ENCODE results near the gene GOLIM4. TPM values are rescaled to one million over a fixed set of nuclear protein-coding genes. Genes with fewer than 3 reads are reported as not detected.

GOLIM4 gene
- polyA plus RNA-seq, 1 experiment: 35.1 TPM

GRCh38 chr3:167973901-167974300 lies 121.8 kb downstream of the GOLIM4 start:
- Histone ChIP-seq H3K36me3 (ENCODE audit: control insufficient read depth, insufficient read depth, low read length) (no peaks in the 10 kb centered on the region), H3K4me3 (ENCODE audit: low read depth, low read length) (no peak overlapping the region), H3K27me3 (ENCODE audit: control insufficient read depth, insufficient read depth, low read length) (no peaks in the 10 kb centered on the region)
- CTCF ChIA-PET: interaction anchor here (1.9 kb wide), 1 partner anchor 12 kb away, joined by 4 read pairs; no protein-coding TSS in a partner anchor
- no peak for TF ChIP-seq CTCF (IDR thresholded peaks at IDR 0.05; ENCODE audit: insufficient read depth, low read depth, low read length)
- no peak for DNase-seq (ENCODE audit: low read depth)
- POLR2A ChIA-PET: no interaction called here

- H3K36me3 ChIP-seq (ENCODE audit: control insufficient read depth, insufficient read depth, low read length): no peaks in the 10 kb centered on the region
- no peaks in the 10 kb centered on the region for H3K27me3 ChIP-seq (ENCODE audit: control insufficient read depth, insufficient read depth, low read length)
- no peak for TF ChIP-seq CTCF (IDR thresholded peaks at IDR 0.05; ENCODE audit: insufficient read depth, low read depth, low read length)
- CTCF ChIA-PET: interaction anchor here (1.9 kb wide), 1 partner anchor 11 kb away, joined by 4 read pairs; no protein-coding TSS in a partner anchor
- POLR2A ChIA-PET: no interaction called here
- H3K4me3 ChIP-seq (ENCODE audit: low read depth, low read length): no peak overlapping the region
- no peak for DNase-seq (ENCODE audit: low read depth)
These were observed 122.7 kb downstream of the GOLIM4 start for GRCh38 chr3:167973046-167973445.

GRCh38 chr3:167972502-167972901 lies 123.2 kb downstream of the GOLIM4 start:
- Histone ChIP-seq H3K36me3 (ENCODE audit: control insufficient read depth, insufficient read depth, low read length) (no peaks in the 10 kb centered on the region), H3K4me3 (ENCODE audit: low read depth, low read length) (no peak overlapping the region), H3K27me3 (ENCODE audit: control insufficient read depth, insufficient read depth, low read length) (no peaks in the 10 kb centered on the region)
- no peak for TF ChIP-seq CTCF (IDR thresholded peaks at IDR 0.05; ENCODE audit: insufficient read depth, low read depth, low read length)
- ChIA-PET CTCF (interaction anchor here (1.9 kb wide), 1 partner anchor 11 kb away, joined by 4 read pairs; no protein-coding TSS in a partner anchor), POLR2A (no interaction called here)
- no peak for DNase-seq (ENCODE audit: low read depth)

GRCh38 chr3:167969548-167969947 lies 126.2 kb downstream of the GOLIM4 start:
- no peak overlapping the region for H3K4me3 ChIP-seq (ENCODE audit: low read depth, low read length)

GRCh38 chr3:167967257-167968036 lies 128.3 kb downstream of the GOLIM4 start:
- POLR2A ChIA-PET: no interaction called here
- DNase-seq (ENCODE audit: low read depth): no peak
- CTCF ChIA-PET: no interaction called here

More at GRCh38 chr3:167969548-167969947, 126.2 kb downstream of the GOLIM4 start:
- ChIA-PET CTCF (no interaction called here), POLR2A (no interaction called here)
- TF ChIP-seq CTCF (IDR thresholded peaks at IDR 0.05; ENCODE audit: insufficient read depth, low read depth, low read length): no peak
- no peaks in the 10 kb centered on the region for H3K27me3 ChIP-seq (ENCODE audit: control insufficient read depth, insufficient read depth, low read length)
- DNase-seq (ENCODE audit: low read depth): no peak
- H3K36me3 ChIP-seq (ENCODE audit: control insufficient read depth, insufficient read depth, low read length): no peaks in the 10 kb centered on the region

More at GRCh38 chr3:167967257-167968036, 128.3 kb downstream of the GOLIM4 start:
- TF ChIP-seq CTCF (IDR thresholded peaks at IDR 0.05; ENCODE audit: insufficient read depth, low read depth, low read length): no peak
- Histone ChIP-seq H3K27me3 (ENCODE audit: control insufficient read depth, insufficient read depth, low read length) (no peaks in the 10 kb centered on the region), H3K4me3 (ENCODE audit: low read depth, low read length) (no peak overlapping the region), H3K36me3 (ENCODE audit: control insufficient read depth, insufficient read depth, low read length) (no peaks in the 10 kb centered on the region)

Measured in BJ (cell line).